GM10248 (cell line): ENCODE measurements around the gene MSH3.

Source experiments
- CTCF ChIA-PET: fragments of 300-600 bp; sonication (Branson Sonifier 250); formaldehyde crosslinking; extraction: SDS; loops from one replicate; lab custom pipeline; 2021; ENCODE audit warnings: antibody characterized with exemption; lab: Yijun Ruan, JAX
- POLR2A ChIA-PET: fragments of 350-650 bp; sonication (Branson Sonifier 250); formaldehyde crosslinking; extraction: SDS; loops from one replicate; lab custom pipeline; 2020; ENCODE audit warnings: antibody characterized with exemption; lab: Yijun Ruan, JAX
- DNase-seq: peaks from one replicate; pipeline ENCODE4 v3.0.0; 2012; ENCODE audit errors: extremely low spot score
- CTCF ChIP-seq: IDR thresholded peaks from 2 replicates; pipeline ENCODE4 v1.5.1; 2012; ENCODE audit warnings: mild to moderate bottlenecking, low read depth; ENCODE audit errors: extremely low read depth, missing control alignments, control extremely low read depth

Gene MSH3

GRCh38 chr5:80761966-80762365, 107.5 kb downstream of the MSH3 start:
- no peak for DNase-seq
- no peak for TF ChIP-seq CTCF
- ChIA-PET POLR2A (interaction anchor here (0.7 kb wide), 1 partner anchor 59 kb away, joined by 3 read pairs; no protein-coding TSS in a partner anchor), CTCF (interaction anchor here (0.8 to 1.4 kb wide), 2 partner anchors 11 to 37 kb away, joined by 3 read pairs; no protein-coding TSS in a partner anchor)

GRCh38 chr5:80762573-80762972, 108.1 kb downstream of the MSH3 start:
- CTCF ChIA-PET = interaction anchor here (0.9 kb wide), 1 partner anchor 9 kb away, joined by 3 read pairs; no protein-coding TSS in a partner anchor
- TF ChIP-seq CTCF = no peak
- POLR2A ChIA-PET = no interaction called here
- no peak for DNase-seq

GRCh38 chr5:80763211-80763610, 108.8 kb downstream of the MSH3 start:
- ChIA-PET POLR2A (no interaction called here), CTCF (interaction anchor here (0.9 to 1.7 kb wide), 2 partner anchors 10 kb away, joined by 3 to 4 read pairs; no protein-coding TSS in a partner anchor)
- TF ChIP-seq CTCF = no peak
- no peak for DNase-seq

- ChIA-PET POLR2A (interaction anchor here (0.6 kb wide), 1 partner anchor 94 kb away, joined by 3 read pairs; no protein-coding TSS in a partner anchor), CTCF (interaction anchor here (1.0 to 1.7 kb wide), 4 partner anchors 8 to 35 kb away, joined by 3 to 4 read pairs (median 4); no protein-coding TSS in a partner anchor)
- DNase-seq = no peak
- no peak for TF ChIP-seq CTCF
Measured at GRCh38 chr5:80763873-80764647, 109.6 kb downstream of the MSH3 start.

GRCh38 chr5:80764786-80765185, 110.3 kb downstream of the MSH3 start:
- ChIA-PET POLR2A (no interaction called here), CTCF (interaction anchor here (1.0 to 1.7 kb wide), 4 partner anchors 8 to 34 kb away, joined by 3 to 4 read pairs (median 4); no protein-coding TSS in a partner anchor)
- no peak for DNase-seq
- TF ChIP-seq CTCF = no peak

GRCh38 chr5:80777347-80778287, 123.2 kb downstream of the MSH3 start:
- no peak for DNase-seq
- ChIA-PET CTCF (interaction anchor here (0.9 to 1.5 kb wide), 3 partner anchors 9 to 48 kb away, joined by 3 to 4 read pairs (median 4); no protein-coding TSS in a partner anchor), POLR2A (no interaction called here)
- TF ChIP-seq CTCF = no peak
